SK-N-SH treated with all-trans-retinoic acid at 6 μM for 48 hours (cell line): ENCODE measurements around the gene WIZ.
A peak's percentile ranks its signal among the peaks of the same experiment; 100 is the strongest.

Experiments used
- ATAC-seq: fragments of 200-7000 bp; cut with Tn5 transposase; 3 replicates; pipeline ENCODE4 v1.9.1; 2020; ENCODE audit warnings: mild to moderate bottlenecking, moderate library complexity
- ARNTL ChIP-seq: fragments of 450-650 bp; formaldehyde crosslinking; IDR thresholded peaks from 2 replicates; pipeline ENCODE4 v1.5.0; 2020; ENCODE audit warnings: low read depth, mild to moderate bottlenecking, moderate library complexity, borderline replicate concordance
- BACH2 ChIP-seq: fragments of 250-450 bp; sonication (Bioruptor Pico); IDR thresholded peaks from 2 replicates; pipeline ENCODE4 v1.9.0; 2021; ENCODE audit warnings: mild to moderate bottlenecking, borderline replicate concordance
- CSDC2 ChIP-seq: fragments of 250-450 bp; sonication (Bioruptor Pico); IDR thresholded peaks from 2 replicates; pipeline ENCODE4 v1.5.0; 2020; ENCODE audit warnings: mild to moderate bottlenecking, moderate library complexity
- CSRNP3 ChIP-seq: fragments of 250-450 bp; sonication (Bioruptor Pico); IDR thresholded peaks from 2 replicates; pipeline ENCODE4 v1.5.1; 2021; ENCODE audit warnings: mild to moderate bottlenecking, moderate library complexity
- ESRRG ChIP-seq: fragments of 250-450 bp; sonication (Bioruptor Pico); IDR thresholded peaks from 2 replicates; pipeline ENCODE4 v1.6.1; 2021; ENCODE audit warnings: mild to moderate bottlenecking
- GLIS3 ChIP-seq: fragments of 250-450 bp; sonication (Bioruptor Pico); IDR thresholded peaks from 2 replicates; pipeline ENCODE4 v1.5.0; 2020; ENCODE audit warnings: mild to moderate bottlenecking, moderate library complexity
- ISL1 ChIP-seq: fragments of 250-450 bp; sonication (Bioruptor Pico); IDR thresholded peaks from 2 replicates; pipeline ENCODE4 v2.1.2; 2022; ENCODE audit warnings: mild to moderate bottlenecking, moderate library complexity
- OSR1 ChIP-seq: fragments of 250-450 bp; sonication (Bioruptor Pico); IDR thresholded peaks from 2 replicates; pipeline ENCODE4 v1.8.0; 2022; ENCODE audit warnings: moderate library complexity, mild to moderate bottlenecking, inconsistent platforms
- PATZ1 ChIP-seq: fragments of 250-450 bp; sonication (Bioruptor Pico); IDR thresholded peaks from 2 replicates; pipeline ENCODE4 v1.8.0; 2020; ENCODE audit warnings: mild to moderate bottlenecking, moderate library complexity, borderline replicate concordance
- POU6F1 ChIP-seq: fragments of 250-450 bp; sonication (Bioruptor Pico); IDR thresholded peaks from 2 replicates; pipeline ENCODE4 v1.8.0; 2021; ENCODE audit warnings: low read depth, mild to moderate bottlenecking, moderate library complexity, borderline replicate concordance
- PPARA ChIP-seq: fragments of 250-450 bp; sonication (Bioruptor Pico); IDR thresholded peaks from 2 replicates; pipeline ENCODE4 v1.5.0; 2020; ENCODE audit warnings: mild to moderate bottlenecking, borderline replicate concordance
- RARB ChIP-seq: fragments of 250-450 bp; sonication (Bioruptor Pico); IDR thresholded peaks from 2 replicates; pipeline ENCODE4 v1.8.0; 2021; ENCODE audit warnings: mild to moderate bottlenecking, moderate library complexity
- SNAI2 ChIP-seq: fragments of 250-450 bp; sonication (Bioruptor Pico); IDR thresholded peaks from 2 replicates; pipeline ENCODE4 v1.5.0; 2020; ENCODE audit warnings: mild to moderate bottlenecking, moderate library complexity
- TOX ChIP-seq: fragments of 250-450 bp; sonication (Bioruptor Pico); IDR thresholded peaks from 2 replicates; pipeline ENCODE4 v1.8.0; 2021; ENCODE audit warnings: mild to moderate bottlenecking, moderate library complexity, borderline replicate concordance
- TSHZ2 ChIP-seq: fragments of 250-450 bp; sonication (Bioruptor Pico); IDR thresholded peaks from 2 replicates; pipeline ENCODE4 v1.5.0; 2020; ENCODE audit warnings: mild to moderate bottlenecking, moderate library complexity
- ZC3H10 ChIP-seq: fragments of 250-450 bp; sonication (Bioruptor Pico); IDR thresholded peaks from 2 replicates; pipeline ENCODE4 v1.5.1; 2021; ENCODE audit warnings: mild to moderate bottlenecking, moderate library complexity
- ZNF565 ChIP-seq: fragments of 450-650 bp; formaldehyde crosslinking; conservative IDR thresholded peaks from 2 replicates; pipeline ENCODE4 v1.5.0; 2020; ENCODE audit warnings: low read depth, mild to moderate bottlenecking, moderate library complexity
- ZNF70 ChIP-seq: fragments of 450-650 bp; formaldehyde crosslinking; IDR thresholded peaks from 2 replicates; pipeline ENCODE4 v1.5.0; 2020; ENCODE audit warnings: mild to moderate bottlenecking, moderate library complexity
- ZNF8 ChIP-seq: fragments of 450-650 bp; formaldehyde crosslinking; IDR thresholded peaks from 2 replicates; pipeline ENCODE4 v1.5.0; 2020; ENCODE audit warnings: mild to moderate bottlenecking, moderate library complexity

The WIZ gene

GRCh38 chr19:15453906-15454860 lies 4.4 kb upstream of the WIZ start:
- no peak for TF ChIP-seq ESRRG (CRISPR knock-in tag)
- no peak for TF ChIP-seq ZNF565 (CRISPR knock-in tag)
- TF ChIP-seq POU6F1, result no peak
- TF ChIP-seq TOX (CRISPR knock-in tag), result no peak
- no peak for TF ChIP-seq ISL1
- TF ChIP-seq CSDC2, result no peak
- no peak for TF ChIP-seq CSRNP3 (CRISPR knock-in tag)
- no peak for TF ChIP-seq PPARA (CRISPR knock-in tag)
- TF ChIP-seq GLIS3 (CRISPR knock-in tag), result no peak
- TF ChIP-seq ARNTL (CRISPR knock-in tag), result no peak
- no peak for ATAC-seq

- peak; percentile 58 for ATAC-seq
- no peak for TF ChIP-seq ISL1
- no peak for TF ChIP-seq ZNF8
- no peak for TF ChIP-seq SNAI2 (CRISPR knock-in tag)
- TF ChIP-seq TSHZ2 (CRISPR knock-in tag), result no peak
- no peak for TF ChIP-seq PPARA (CRISPR knock-in tag)
- TF ChIP-seq ZC3H10, result no peak
- no peak for TF ChIP-seq ESRRG (CRISPR knock-in tag)
- TF ChIP-seq RARB (CRISPR knock-in tag), result no peak
- no peak for TF ChIP-seq TOX (CRISPR knock-in tag)
Measured at GRCh38 chr19:15453091-15453578, 3.4 kb upstream of the WIZ start.

- ATAC-seq, result peak; percentile 77
- TF ChIP-seq ESRRG (CRISPR knock-in tag), result no peak
- no peak for TF ChIP-seq OSR1 (CRISPR knock-in tag)
- no peak for TF ChIP-seq ISL1
- no peak for TF ChIP-seq RARB (CRISPR knock-in tag)
- TF ChIP-seq SNAI2 (CRISPR knock-in tag), result no peak
Measured at GRCh38 chr19:15452111-15453047, 2.6 kb upstream of the WIZ start.

GRCh38 chr19:15450528-15450890 lies 753 bp upstream of the WIZ start:
- no peak for ATAC-seq
- TF ChIP-seq BACH2 (CRISPR knock-in tag) (no peak), PATZ1 (CRISPR knock-in tag) (no peak), ZC3H10 (no peak), ESRRG (CRISPR knock-in tag) (no peak), PPARA (CRISPR knock-in tag) (no peak), TSHZ2 (CRISPR knock-in tag) (no peak), OSR1 (CRISPR knock-in tag) (no peak), ZNF70 (no peak), GLIS3 (CRISPR knock-in tag) (no peak), POU6F1 (no peak)
